GM23338 (cell line): ENCODE measurements around the gene TMEM231.

Source experiments
- POLR2AphosphoS5 ChIP-seq: IDR thresholded peaks from 2 replicates; pipeline ENCODE4 v1.6.1; 2016; ENCODE audit warnings: antibody characterized with exemption, low read depth
- REST ChIP-seq: IDR thresholded peaks from one replicate; pipeline ENCODE4 v1.6.1; 2018; ENCODE audit warnings: antibody characterized with exemption; ENCODE audit not compliant: unreplicated experiment
- STAT1 ChIP-seq: IDR thresholded peaks from one replicate; pipeline ENCODE4 v1.6.1; 2016; ENCODE audit warnings: antibody characterized with exemption; ENCODE audit not compliant: unreplicated experiment
- TF ChIP-seq, protein P1 (sequence below), 2 experiments: fragments of 200-600 bp in 1 of 2; sonication (generic) in 1 of 2; conservative IDR thresholded peaks; 2 replicates each; pipeline versions ENCODE4 v1.5.1 to v1.6.1; 2016 to 2017; ENCODE audit warnings: antibody characterized with exemption in 2 of 2, low read depth in 2 of 2, mild to moderate bottlenecking in 2 of 2, moderate library complexity in 1 of 2

GRCh38 chr16:75506574-75506973, 49.5 kb downstream of the TMEM231 start:
- TF ChIP-seq POLR2AphosphoS5 (no peak), REST (no peak), STAT1 (no peak)
- TF ChIP-seq, protein P1, sequence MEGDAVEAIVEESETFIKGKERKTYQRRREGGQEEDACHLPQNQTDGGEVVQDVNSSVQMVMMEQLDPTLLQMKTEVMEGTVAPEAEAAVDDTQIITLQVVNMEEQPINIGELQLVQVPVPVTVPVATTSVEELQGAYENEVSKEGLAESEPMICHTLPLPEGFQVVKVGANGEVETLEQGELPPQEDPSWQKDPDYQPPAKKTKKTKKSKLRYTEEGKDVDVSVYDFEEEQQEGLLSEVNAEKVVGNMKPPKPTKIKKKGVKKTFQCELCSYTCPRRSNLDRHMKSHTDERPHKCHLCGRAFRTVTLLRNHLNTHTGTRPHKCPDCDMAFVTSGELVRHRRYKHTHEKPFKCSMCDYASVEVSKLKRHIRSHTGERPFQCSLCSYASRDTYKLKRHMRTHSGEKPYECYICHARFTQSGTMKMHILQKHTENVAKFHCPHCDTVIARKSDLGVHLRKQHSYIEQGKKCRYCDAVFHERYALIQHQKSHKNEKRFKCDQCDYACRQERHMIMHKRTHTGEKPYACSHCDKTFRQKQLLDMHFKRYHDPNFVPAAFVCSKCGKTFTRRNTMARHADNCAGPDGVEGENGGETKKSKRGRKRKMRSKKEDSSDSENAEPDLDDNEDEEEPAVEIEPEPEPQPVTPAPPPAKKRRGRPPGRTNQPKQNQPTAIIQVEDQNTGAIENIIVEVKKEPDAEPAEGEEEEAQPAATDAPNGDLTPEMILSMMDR (conservative IDR thresholded peaks at IDR 0.05; ENCODE audit: low read depth in 2 of 2), result no peak
